ENCODE data around the gene ALDH18A1.

DNA sequence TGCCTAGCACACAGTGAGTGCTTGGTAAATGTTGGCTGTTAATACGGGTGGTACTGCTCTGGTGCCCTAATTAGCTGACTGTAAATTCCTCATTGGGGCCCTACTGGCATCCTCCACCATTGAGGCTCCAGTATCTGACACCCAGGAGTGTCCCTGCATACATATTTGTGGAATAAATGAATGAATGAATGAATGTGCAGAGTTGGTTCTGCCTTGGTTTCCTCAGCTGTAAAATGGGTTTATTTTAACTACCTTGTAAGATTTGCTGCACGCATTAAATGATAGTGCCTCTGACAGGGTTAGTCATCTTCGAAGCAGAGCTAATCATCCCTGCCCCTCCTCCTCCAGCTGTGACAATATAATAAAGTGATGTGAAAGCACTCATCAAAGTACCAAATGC, 45.8 kb downstream of the ALDH18A1 start:
- TF ChIP-seq, protein P1, sequence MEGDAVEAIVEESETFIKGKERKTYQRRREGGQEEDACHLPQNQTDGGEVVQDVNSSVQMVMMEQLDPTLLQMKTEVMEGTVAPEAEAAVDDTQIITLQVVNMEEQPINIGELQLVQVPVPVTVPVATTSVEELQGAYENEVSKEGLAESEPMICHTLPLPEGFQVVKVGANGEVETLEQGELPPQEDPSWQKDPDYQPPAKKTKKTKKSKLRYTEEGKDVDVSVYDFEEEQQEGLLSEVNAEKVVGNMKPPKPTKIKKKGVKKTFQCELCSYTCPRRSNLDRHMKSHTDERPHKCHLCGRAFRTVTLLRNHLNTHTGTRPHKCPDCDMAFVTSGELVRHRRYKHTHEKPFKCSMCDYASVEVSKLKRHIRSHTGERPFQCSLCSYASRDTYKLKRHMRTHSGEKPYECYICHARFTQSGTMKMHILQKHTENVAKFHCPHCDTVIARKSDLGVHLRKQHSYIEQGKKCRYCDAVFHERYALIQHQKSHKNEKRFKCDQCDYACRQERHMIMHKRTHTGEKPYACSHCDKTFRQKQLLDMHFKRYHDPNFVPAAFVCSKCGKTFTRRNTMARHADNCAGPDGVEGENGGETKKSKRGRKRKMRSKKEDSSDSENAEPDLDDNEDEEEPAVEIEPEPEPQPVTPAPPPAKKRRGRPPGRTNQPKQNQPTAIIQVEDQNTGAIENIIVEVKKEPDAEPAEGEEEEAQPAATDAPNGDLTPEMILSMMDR (IDR thresholded peaks at IDR 0.05), result no peak
- no peak for TF ChIP-seq EZH2 (IDR thresholded peaks at IDR 0.05; ENCODE audit: borderline replicate concordance, insufficient read depth, low read depth, low read length, poor library complexity, severe bottlenecking)

Measured in B cell (primary cell).